Hematopoietic multipotent progenitor cell (in vitro differentiated cells): ENCODE results near the gene DNAAF5. TPM values are rescaled to one million over a fixed set of nuclear protein-coding genes. Genes with fewer than 3 reads are reported as not detected.
A peak's percentile ranks its signal among the peaks of the same experiment; 100 is the strongest.

Experiments used
- DNase-seq, 3 donors: peaks; one replicate each; pipeline ENCODE4 v3.0.0-alpha.2; 2011 to 2015; ENCODE audit warnings: low read depth in 2 of 3, low spot score in 2 of 3
- total RNA-seq: library from RNA; depleted of rRNA; stranded (reverse); fragments of >200 nt; gene quantifications from one replicate; pipeline ENCODE4 v1.2.3, GENCODE V29; 2012

The DNAAF5 gene
- total RNA-seq, 1 donor: 46.0 TPM

GRCh38 chr7:830069-830468 lies 103.6 kb downstream of the DNAAF5 start:
- DNase-seq: no peak

- peak in 2 of 3 donors; percentile 82 to 85 for DNase-seq
Measured at GRCh38 chr7:831596-832166, 105.2 kb downstream of the DNAAF5 start.

GRCh38 chr7:832167-832967 lies 105.9 kb downstream of the DNAAF5 start, which contains the start of gene SUN1:
TSS of gene SUN1 (plus strand) at chr7:832476. CDS start at chr7:832525, 49 bp downstream.
- DNase-seq: peak; percentile 42 to 73 (median 62)

- DNase-seq: no peak
Measured at GRCh38 chr7:832968-833424, 106.5 kb downstream of the DNAAF5 start.

DNA sequence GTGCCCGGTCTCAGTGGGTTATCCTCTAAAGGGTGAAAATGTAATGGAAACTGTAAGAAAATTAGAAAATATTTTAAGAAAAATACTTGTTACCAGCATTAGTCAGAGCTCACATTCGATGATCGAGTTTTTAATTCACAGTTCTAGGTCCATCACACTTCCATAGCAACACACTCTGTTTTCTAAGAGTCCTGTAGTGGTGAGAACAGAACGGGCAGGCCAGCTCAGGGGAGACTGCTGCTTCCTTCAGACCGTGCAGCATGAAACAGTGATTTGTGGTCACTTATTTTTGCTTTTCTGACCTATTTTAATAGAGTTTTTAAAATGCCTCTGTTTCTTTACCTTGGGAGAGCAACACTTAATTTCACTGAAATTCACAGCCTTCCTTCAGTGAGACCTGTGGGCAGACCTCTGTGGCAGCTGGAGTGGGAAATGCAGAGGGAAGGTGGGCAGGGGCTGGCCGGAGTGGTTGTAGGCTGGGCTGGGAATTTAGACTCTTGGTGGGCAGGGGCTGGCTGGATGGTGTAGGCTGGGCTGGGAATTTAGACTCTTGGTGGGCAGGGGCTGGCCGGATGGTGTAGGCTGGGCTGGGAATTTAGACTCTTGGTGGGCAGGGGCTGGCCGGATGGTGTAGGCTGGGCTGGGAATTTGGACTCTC lies 107.2 kb downstream of the DNAAF5 start:
- DNase-seq: no peak

DNA sequence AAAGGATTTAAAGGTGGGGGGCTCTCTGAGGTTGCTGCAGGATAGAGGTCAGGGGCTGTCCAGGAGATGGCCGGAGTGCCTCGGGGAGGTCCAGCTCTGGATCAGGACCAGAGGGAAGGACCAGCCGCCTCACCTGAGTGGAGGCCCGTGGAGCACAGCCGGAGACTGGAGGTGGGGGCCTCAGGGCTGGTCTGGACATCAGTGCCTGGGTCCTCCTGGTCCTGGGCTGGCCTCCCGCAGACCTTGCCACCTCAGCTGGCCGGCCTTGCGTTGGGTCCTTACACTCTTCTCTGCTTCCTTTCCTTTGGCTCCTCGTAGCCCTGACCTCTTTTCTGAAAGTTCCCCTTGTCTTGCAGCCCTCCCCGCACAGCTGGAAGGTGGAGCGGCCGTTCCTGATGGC lies 107.8 kb downstream of the DNAAF5 start:
- no peak for DNase-seq

- no peak for DNase-seq
Measured at GRCh38 chr7:835021-835420, 108.5 kb downstream of the DNAAF5 start.

DNA sequence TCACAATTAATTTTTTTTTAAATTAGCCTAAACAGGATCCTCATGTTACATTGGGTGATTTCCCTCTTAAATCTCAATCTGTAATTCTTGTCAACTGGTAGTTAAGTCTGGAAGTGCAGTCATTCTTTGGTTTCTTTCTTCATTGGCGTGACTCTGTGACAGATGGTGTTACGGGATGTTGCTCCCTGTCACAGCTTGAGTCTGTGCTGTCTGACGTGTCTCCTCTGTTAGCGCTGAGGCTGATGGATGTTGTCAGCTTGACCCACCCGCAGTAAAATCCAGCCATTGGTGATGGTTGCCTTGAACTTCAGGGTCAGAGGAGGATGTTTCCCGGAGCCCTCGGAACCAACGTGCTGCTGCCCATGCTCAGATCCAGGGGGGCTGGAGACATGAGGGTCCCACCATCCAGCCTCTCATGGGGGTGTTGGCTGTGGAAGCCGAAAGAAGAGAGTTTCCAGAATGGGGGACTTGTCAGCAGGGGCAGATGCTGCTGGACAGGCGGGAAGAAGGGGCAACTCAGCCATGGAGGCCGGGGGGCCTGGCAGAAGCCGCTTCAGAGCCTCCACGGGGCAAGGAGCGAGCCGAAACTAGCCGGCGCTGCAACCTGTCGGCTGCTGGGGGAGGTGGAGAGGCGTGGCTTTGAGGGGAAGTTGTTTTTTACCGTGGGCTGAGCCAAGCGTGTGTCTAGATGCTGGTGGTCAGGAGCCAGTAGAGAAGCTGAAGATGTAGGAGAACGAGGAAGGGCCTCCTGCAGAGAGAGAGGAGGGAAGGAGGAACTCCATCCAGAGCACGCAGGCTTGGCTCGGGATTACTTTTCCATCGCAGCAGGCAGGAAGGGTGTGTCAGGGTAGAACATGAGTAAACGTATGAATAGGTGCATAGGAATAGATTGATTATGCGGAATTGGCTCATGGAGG lies 109.2 kb downstream of the DNAAF5 start:
- DNase-seq: no peak

Other genes starting within 250 kb of the DNAAF5 start
- gene PDGFA, start 206.9 kb upstream of the DNAAF5 start, total RNA-seq: 1.1 TPM
- gene PRKAR1B, start 582 bp downstream of the DNAAF5 start, total RNA-seq: 11.6 TPM
- gene SUN1, start 105.8 kb downstream of the DNAAF5 start, total RNA-seq: 118 TPM
- 37.4 TPM for gene GET4, start 149.9 kb downstream of the DNAAF5 start, total RNA-seq
- gene ADAP1, start 228.0 kb downstream of the DNAAF5 start, total RNA-seq: 16.2 TPM
- gene COX19, start 248.8 kb downstream of the DNAAF5 start, total RNA-seq: 23.7 TPM